Measurements from ENCODE around the gene GNPAT. TPM values are rescaled to one million over a fixed set of nuclear protein-coding genes. Genes with fewer than 3 reads are reported as not detected.
"Not testable (repeated sequence)": the region's sequence is repeated elsewhere in the genome, so short reads cannot be mapped to it uniquely, and the experiment has no call there.

The GNPAT gene
- total RNA-seq, 1 donor from 2014 or later, result 35.5 TPM

- no peak for TF ChIP-seq CTCF (conservative IDR thresholded peaks at IDR 0.05; ENCODE audit: low read depth, low read length)
- no peak for DNase-seq (ENCODE audit: low read depth)
- H3K4me3 ChIP-seq (ENCODE audit: low read depth, low read length), result no peak overlapping the region
Observed at GRCh38 chr1:231206856-231207255, 34.2 kb upstream of the GNPAT start.

GRCh38 chr1:231207437-231207836 lies 33.6 kb upstream of the GNPAT start:
- no peak overlapping the region for H3K4me3 ChIP-seq (ENCODE audit: low read depth, low read length)
- no peak for TF ChIP-seq CTCF (conservative IDR thresholded peaks at IDR 0.05; ENCODE audit: low read depth, low read length)

GRCh38 chr1:231208980-231209379 lies 32.0 kb upstream of the GNPAT start:
- no peak for TF ChIP-seq CTCF (conservative IDR thresholded peaks at IDR 0.05; ENCODE audit: low read depth, low read length)
- no peak overlapping the region for H3K4me3 ChIP-seq (ENCODE audit: low read depth, low read length)
- no peak for DNase-seq (ENCODE audit: low read depth)

More at GRCh38 chr1:231207437-231207836, 33.6 kb upstream of the GNPAT start:
- no peak for DNase-seq (ENCODE audit: low read depth)

GRCh38 chr1:231209531-231209930 lies 31.5 kb upstream of the GNPAT start:
- TF ChIP-seq CTCF (conservative IDR thresholded peaks at IDR 0.05; ENCODE audit: low read depth, low read length), result no peak
- DNase-seq (ENCODE audit: low read depth), result no peak
- no peak overlapping the region for H3K4me3 ChIP-seq (ENCODE audit: low read depth, low read length)

GRCh38 chr1:231210126-231210525 lies 30.9 kb upstream of the GNPAT start:
- DNase-seq (ENCODE audit: low read depth), result no peak
- H3K4me3 ChIP-seq (ENCODE audit: low read depth, low read length), result no peak overlapping the region
- no peak for TF ChIP-seq CTCF (conservative IDR thresholded peaks at IDR 0.05; ENCODE audit: low read depth, low read length)

- DNase-seq (ENCODE audit: low read depth), result no peak
- peak overlapping the region; percentile 54 for H3K4me3 ChIP-seq (ENCODE audit: low read depth, low read length)
- TF ChIP-seq CTCF (conservative IDR thresholded peaks at IDR 0.05; ENCODE audit: low read depth, low read length), result peak; percentile 93
Observed at GRCh38 chr1:231211005-231211857, 29.8 kb upstream of the GNPAT start.

GRCh38 chr1:231212301-231212700 lies 28.7 kb upstream of the GNPAT start:
- not testable (repeated sequence) for H3K4me3 ChIP-seq (ENCODE audit: low read depth, low read length); DNase-seq (ENCODE audit: low read depth)

Data from epithelial cell of proximal tubule (primary cell).